HepG2 (cell line): ENCODE measurements around the gene LHPP. TPM values are rescaled to one million over a fixed set of nuclear protein-coding genes. Genes with fewer than 3 reads are reported as not detected.
A peak's percentile ranks its signal among the peaks of the same experiment; 100 is the strongest.

Experiments used
- FOXM1 ChIP-seq: sonication (generic); formaldehyde crosslinking; IDR thresholded peaks from 2 replicates; pipeline ENCODE4 v1.5.0; 2020; ENCODE audit warnings: missing genetic modification reagents
- HNRNPLL ChIP-seq: fragments of 200-400 bp; formaldehyde crosslinking; IDR thresholded peaks from 2 replicates; pipeline ENCODE4 v1.6.1; 2017; ENCODE audit warnings: mild to moderate bottlenecking, low read depth, low read length; ENCODE audit not compliant: poor library complexity, severe bottlenecking
- TAF1 ChIP-seq: sonication (generic); formaldehyde crosslinking; IDR thresholded peaks from 2 replicates; pipeline ENCODE4 v1.4.0; 2020; ENCODE audit warnings: missing genetic modification reagents
- ZNF768 ChIP-seq: sonication (generic); formaldehyde crosslinking; IDR thresholded peaks from 2 replicates; pipeline ENCODE4 v1.4.0; 2020; ENCODE audit warnings: missing genetic modification reagents
- ZSCAN25 ChIP-seq: sonication (generic); formaldehyde crosslinking; IDR thresholded peaks from 2 replicates; pipeline ENCODE4 v1.8.0; 2022; ENCODE audit warnings: mild to moderate bottlenecking, missing genetic modification reagents
- polyA plus RNA-seq, 8 experiments: library from polyadenylated mRNA; depleted of rRNA in 3 of 8; stranded (reverse) in 7 of 8; unstranded in 1 of 8; fragments of >200 nt; fragmentation: Illumina TruSeq in 4 of 8; extraction: Trizol in 4 of 8; gene quantifications; 2 replicates each; pipeline versions ENCODE4 v1.2.1 to v1.2.3, GENCODE V29; 2011 to 2016; ENCODE audit warnings: low read depth in 4 of 8, missing spikeins in 1 of 8, mixed read lengths in 1 of 8; ENCODE audit not compliant: insufficient read depth in 1 of 8
- total RNA-seq, 5 experiments: library from RNA; depleted of rRNA; stranded (reverse); fragments of >200 nt; fragmentation: Illumina TruSeq; extraction: Trizol; gene quantifications; 2 replicates each; pipeline ENCODE4 v1.2.3, GENCODE V29; 2016; ENCODE audit warnings: low read depth in 1 of 5
- TF ChIP-seq, protein P1 (sequence below), 2 experiments: fragments of 450-650 bp in 1 of 2; sonication (generic) in 1 of 2; formaldehyde crosslinking in 1 of 2; IDR thresholded peaks; 2 replicates each; pipeline versions ENCODE4 v1.6.1 to v1.8.0; 2016 to 2022; ENCODE audit warnings: antibody characterized with exemption in 1 of 2, mild to moderate bottlenecking in 1 of 2, missing genetic modification reagents in 1 of 2
- TF ChIP-seq, protein P2 (sequence below): sonication (generic); formaldehyde crosslinking; IDR thresholded peaks from 2 replicates; pipeline ENCODE4 v1.4.0; 2020; ENCODE audit warnings: missing genetic modification reagents
- TF ChIP-seq, protein P3 (sequence below): sonication (generic); formaldehyde crosslinking; IDR thresholded peaks from 2 replicates; pipeline ENCODE4 v1.5.1; 2020; ENCODE audit warnings: mild to moderate bottlenecking, missing genetic modification reagents, borderline replicate concordance
- TF ChIP-seq, protein P4 (sequence below): IDR thresholded peaks from 2 replicates; pipeline ENCODE4 v1.6.1; 2016; ENCODE audit warnings: missing genetic modification reagents, missing compliant biosample characterization

LHPP gene
- total and polyA plus RNA-seq, 2 of the 13 experiments (the other 11 are each of a cell fraction or from before 2014, with no cell fraction given), result 5.2 to 13.1 TPM

DNA sequence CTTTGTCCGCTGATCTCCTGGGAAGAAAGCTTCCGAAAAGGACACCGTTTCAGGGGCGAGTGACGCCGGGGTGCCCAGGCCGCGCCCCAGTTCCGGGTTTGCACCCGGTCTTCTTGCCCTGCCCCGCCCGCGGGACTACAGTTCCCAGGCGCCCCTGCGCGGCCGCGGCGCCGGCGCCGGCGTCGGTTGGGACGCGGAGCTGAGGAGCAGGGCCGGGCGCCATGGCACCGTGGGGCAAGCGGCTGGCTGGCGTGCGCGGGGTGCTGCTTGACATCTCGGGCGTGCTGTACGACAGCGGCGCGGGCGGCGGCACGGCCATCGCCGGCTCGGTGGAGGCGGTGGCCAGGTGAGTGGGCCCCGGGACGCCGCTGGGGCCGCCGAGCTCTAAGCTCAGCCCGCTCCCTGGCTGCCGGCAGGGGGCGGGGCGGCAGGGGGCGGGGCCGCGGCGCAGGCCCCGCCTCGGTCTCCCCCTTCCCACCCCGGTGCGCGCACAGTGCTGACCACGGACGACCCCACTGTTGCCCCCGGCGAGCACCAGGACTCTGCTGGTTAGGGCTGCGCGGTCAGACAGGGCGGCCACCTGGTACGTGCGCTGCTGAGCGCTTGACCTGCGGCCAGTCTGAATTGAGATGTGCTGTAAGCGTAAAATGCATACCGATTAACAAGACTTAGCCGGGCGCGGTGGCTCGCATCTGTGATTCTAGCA lies at the start of gene LHPP (continued):
- TF ChIP-seq, protein P1, sequence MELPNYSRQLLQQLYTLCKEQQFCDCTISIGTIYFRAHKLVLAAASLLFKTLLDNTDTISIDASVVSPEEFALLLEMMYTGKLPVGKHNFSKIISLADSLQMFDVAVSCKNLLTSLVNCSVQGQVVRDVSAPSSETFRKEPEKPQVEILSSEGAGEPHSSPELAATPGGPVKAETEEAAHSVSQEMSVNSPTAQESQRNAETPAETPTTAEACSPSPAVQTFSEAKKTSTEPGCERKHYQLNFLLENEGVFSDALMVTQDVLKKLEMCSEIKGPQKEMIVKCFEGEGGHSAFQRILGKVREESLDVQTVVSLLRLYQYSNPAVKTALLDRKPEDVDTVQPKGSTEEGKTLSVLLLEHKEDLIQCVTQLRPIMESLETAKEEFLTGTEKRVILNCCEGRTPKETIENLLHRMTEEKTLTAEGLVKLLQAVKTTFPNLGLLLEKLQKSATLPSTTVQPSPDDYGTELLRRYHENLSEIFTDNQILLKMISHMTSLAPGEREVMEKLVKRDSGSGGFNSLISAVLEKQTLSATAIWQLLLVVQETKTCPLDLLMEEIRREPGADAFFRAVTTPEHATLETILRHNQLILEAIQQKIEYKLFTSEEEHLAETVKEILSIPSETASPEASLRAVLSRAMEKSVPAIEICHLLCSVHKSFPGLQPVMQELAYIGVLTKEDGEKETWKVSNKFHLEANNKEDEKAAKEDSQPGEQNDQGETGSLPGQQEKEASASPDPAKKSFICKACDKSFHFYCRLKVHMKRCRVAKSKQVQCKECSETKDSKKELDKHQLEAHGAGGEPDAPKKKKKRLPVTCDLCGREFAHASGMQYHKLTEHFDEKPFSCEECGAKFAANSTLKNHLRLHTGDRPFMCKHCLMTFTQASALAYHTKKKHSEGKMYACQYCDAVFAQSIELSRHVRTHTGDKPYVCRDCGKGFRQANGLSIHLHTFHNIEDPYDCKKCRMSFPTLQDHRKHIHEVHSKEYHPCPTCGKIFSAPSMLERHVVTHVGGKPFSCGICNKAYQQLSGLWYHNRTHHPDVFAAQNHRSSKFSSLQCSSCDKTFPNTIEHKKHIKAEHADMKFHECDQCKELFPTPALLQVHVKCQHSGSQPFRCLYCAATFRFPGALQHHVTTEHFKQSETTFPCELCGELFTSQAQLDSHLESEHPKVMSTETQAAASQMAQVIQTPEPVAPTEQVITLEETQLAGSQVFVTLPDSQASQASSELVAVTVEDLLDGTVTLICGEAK (IDR thresholded peaks at IDR 0.05), result no peak
- TF ChIP-seq, protein P1 (CRISPR knock-in tag; IDR thresholded peaks at IDR 0.05), result no peak
- TF ChIP-seq, protein P2, sequence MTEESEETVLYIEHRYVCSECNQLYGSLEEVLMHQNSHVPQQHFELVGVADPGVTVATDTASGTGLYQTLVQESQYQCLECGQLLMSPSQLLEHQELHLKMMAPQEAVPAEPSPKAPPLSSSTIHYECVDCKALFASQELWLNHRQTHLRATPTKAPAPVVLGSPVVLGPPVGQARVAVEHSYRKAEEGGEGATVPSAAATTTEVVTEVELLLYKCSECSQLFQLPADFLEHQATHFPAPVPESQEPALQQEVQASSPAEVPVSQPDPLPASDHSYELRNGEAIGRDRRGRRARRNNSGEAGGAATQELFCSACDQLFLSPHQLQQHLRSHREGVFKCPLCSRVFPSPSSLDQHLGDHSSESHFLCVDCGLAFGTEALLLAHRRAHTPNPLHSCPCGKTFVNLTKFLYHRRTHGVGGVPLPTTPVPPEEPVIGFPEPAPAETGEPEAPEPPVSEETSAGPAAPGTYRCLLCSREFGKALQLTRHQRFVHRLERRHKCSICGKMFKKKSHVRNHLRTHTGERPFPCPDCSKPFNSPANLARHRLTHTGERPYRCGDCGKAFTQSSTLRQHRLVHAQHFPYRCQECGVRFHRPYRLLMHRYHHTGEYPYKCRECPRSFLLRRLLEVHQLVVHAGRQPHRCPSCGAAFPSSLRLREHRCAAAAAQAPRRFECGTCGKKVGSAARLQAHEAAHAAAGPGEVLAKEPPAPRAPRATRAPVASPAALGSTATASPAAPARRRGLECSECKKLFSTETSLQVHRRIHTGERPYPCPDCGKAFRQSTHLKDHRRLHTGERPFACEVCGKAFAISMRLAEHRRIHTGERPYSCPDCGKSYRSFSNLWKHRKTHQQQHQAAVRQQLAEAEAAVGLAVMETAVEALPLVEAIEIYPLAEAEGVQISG (CRISPR knock-in tag), result peak; percentile 66
- TF ChIP-seq HNRNPLL (peak; percentile 64), TAF1 (CRISPR knock-in tag) (peak; percentile 61; the same call in 1 of the 2 replicates), ZNF768 (CRISPR knock-in tag) (peak; percentile 35; the same call in 1 of the 2 replicates), ZSCAN25 (CRISPR knock-in tag) (no peak), FOXM1 (no peak)
- TF ChIP-seq, protein P3, sequence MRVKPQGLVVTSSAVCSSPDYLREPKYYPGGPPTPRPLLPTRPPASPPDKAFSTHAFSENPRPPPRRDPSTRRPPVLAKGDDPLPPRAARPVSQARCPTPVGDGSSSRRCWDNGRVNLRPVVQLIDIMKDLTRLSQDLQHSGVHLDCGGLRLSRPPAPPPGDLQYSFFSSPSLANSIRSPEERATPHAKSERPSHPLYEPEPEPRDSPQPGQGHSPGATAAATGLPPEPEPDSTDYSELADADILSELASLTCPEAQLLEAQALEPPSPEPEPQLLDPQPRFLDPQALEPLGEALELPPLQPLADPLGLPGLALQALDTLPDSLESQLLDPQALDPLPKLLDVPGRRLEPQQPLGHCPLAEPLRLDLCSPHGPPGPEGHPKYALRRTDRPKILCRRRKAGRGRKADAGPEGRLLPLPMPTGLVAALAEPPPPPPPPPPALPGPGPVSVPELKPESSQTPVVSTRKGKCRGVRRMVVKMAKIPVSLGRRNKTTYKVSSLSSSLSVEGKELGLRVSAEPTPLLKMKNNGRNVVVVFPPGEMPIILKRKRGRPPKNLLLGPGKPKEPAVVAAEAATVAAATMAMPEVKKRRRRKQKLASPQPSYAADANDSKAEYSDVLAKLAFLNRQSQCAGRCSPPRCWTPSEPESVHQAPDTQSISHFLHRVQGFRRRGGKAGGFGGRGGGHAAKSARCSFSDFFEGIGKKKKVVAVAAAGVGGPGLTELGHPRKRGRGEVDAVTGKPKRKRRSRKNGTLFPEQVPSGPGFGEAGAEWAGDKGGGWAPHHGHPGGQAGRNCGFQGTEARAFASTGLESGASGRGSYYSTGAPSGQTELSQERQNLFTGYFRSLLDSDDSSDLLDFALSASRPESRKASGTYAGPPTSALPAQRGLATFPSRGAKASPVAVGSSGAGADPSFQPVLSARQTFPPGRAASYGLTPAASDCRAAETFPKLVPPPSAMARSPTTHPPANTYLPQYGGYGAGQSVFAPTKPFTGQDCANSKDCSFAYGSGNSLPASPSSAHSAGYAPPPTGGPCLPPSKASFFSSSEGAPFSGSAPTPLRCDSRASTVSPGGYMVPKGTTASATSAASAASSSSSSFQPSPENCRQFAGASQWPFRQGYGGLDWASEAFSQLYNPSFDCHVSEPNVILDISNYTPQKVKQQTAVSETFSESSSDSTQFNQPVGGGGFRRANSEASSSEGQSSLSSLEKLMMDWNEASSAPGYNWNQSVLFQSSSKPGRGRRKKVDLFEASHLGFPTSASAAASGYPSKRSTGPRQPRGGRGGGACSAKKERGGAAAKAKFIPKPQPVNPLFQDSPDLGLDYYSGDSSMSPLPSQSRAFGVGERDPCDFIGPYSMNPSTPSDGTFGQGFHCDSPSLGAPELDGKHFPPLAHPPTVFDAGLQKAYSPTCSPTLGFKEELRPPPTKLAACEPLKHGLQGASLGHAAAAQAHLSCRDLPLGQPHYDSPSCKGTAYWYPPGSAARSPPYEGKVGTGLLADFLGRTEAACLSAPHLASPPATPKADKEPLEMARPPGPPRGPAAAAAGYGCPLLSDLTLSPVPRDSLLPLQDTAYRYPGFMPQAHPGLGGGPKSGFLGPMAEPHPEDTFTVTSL, result no peak
- TF ChIP-seq, protein P4, sequence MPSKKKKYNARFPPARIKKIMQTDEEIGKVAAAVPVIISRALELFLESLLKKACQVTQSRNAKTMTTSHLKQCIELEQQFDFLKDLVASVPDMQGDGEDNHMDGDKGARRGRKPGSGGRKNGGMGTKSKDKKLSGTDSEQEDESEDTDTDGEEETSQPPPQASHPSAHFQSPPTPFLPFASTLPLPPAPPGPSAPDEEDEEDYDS (CRISPR knock-in tag), result peak; percentile 14; the same call in 1 of the 2 replicates
